DND-41 (cell line): Measurements from ENCODE around the gene MRPL39.

Source experiments
- ATAC-seq: fragments of 200-7000 bp; cut with Tn5 transposase; 3 replicates; pipeline ENCODE4 v1.9.1; 2021; ENCODE audit warnings: low read depth; ENCODE audit not compliant: insufficient read depth
- DNase-seq: peaks from one replicate; pipeline ENCODE4 v3.0.0-alpha.2; 2020
- H2AFZ ChIP-seq: 2 replicates; pipeline ENCODE4 v1.6.0; 2012; ENCODE audit warnings: low read depth, low read length
- H3K27ac ChIP-seq: 2 replicates; pipeline ENCODE4 v1.5.1; 2012; ENCODE audit warnings: low read length, inconsistent platforms
- H3K27me3 ChIP-seq: fragments of 200-600 bp; sonication (generic); 2 replicates; pipeline ENCODE4 v1.6.0; 2012; ENCODE audit warnings: low read length, mild to moderate bottlenecking, inconsistent platforms; ENCODE audit not compliant: insufficient read depth, poor library complexity
- H3K36me3 ChIP-seq: 2 replicates; pipeline ENCODE4 v1.5.1; 2012; ENCODE audit warnings: low read length, inconsistent platforms; ENCODE audit not compliant: insufficient read depth
- H3K4me1 ChIP-seq: 2 replicates; pipeline ENCODE4 v1.5.1; 2012; ENCODE audit warnings: mild to moderate bottlenecking, low read length; ENCODE audit not compliant: insufficient read depth
- H3K4me2 ChIP-seq: 2 replicates; pipeline ENCODE4 v1.6.0; 2012; ENCODE audit warnings: mild to moderate bottlenecking, moderate library complexity, low read length, inconsistent platforms; ENCODE audit not compliant: insufficient read depth
- H3K4me3 ChIP-seq, 2 experiments: fragments of 200-600 bp in 1 of 2; shearing (Covaris generic) in 1 of 2; 2 replicates each; pipeline ENCODE4 v1.5.1; 2012 to 2016; ENCODE audit warnings: inconsistent platforms in 2 of 2, low read length in 2 of 2, mild to moderate bottlenecking in 2 of 2, low read depth in 1 of 2, moderate library complexity in 1 of 2
- H3K79me2 ChIP-seq: 2 replicates; pipeline ENCODE4 v1.6.0; 2012; ENCODE audit warnings: low read length, inconsistent platforms; ENCODE audit not compliant: insufficient read depth
- H3K9ac ChIP-seq: 2 replicates; pipeline ENCODE4 v1.6.0; 2012; ENCODE audit warnings: low read depth, mild to moderate bottlenecking, inconsistent platforms, low read length, moderate library complexity
- H3K9me3 ChIP-seq: 2 replicates; pipeline ENCODE4 v1.5.1; 2012; ENCODE audit warnings: low read length, moderate library complexity, mild to moderate bottlenecking, inconsistent platforms; ENCODE audit not compliant: insufficient read depth, severe bottlenecking
- H4K20me1 ChIP-seq: 2 replicates; pipeline ENCODE4 v1.6.0; 2012; ENCODE audit warnings: low read length; ENCODE audit not compliant: insufficient read depth
- CTCF ChIP-seq: IDR thresholded peaks from 2 replicates; pipeline ENCODE4 v1.5.1; 2012; ENCODE audit warnings: borderline replicate concordance, low read length, moderate library complexity, mild to moderate bottlenecking; ENCODE audit not compliant: poor library complexity, severe bottlenecking; ENCODE audit errors: extremely low read depth
- EZH2 ChIP-seq: IDR thresholded peaks from 3 replicates; pipeline ENCODE4 v1.6.1; 2012; ENCODE audit warnings: borderline replicate concordance, low read depth, mild to moderate bottlenecking, moderate library complexity, low read length, inconsistent platforms; ENCODE audit not compliant: severe bottlenecking

Gene MRPL39

GRCh38 chr21:25552856-25553255 lies 54.4 kb downstream of the MRPL39 start:
- no peak for DNase-seq
- no peaks in the 10 kb centered on the region for H3K9me3 ChIP-seq
- no peak for ATAC-seq
- H3K4me2 ChIP-seq, result no peak overlapping the region
- no peak overlapping the region for H2AFZ ChIP-seq
- H3K4me1 ChIP-seq, result no peaks in the 10 kb centered on the region
- H3K36me3 ChIP-seq, result no peaks in the 10 kb centered on the region
- no peak overlapping the region for H3K4me3 ChIP-seq
- H3K27ac ChIP-seq, result no peak overlapping the region
- H3K9ac ChIP-seq, result no peak overlapping the region
- H3K27me3 ChIP-seq, result no peaks in the 10 kb centered on the region
- H3K79me2 ChIP-seq, result no peaks in the 10 kb centered on the region
- H4K20me1 ChIP-seq, result no peaks in the 10 kb centered on the region
- TF ChIP-seq EZH2 (no peak), CTCF (no peak)

GRCh38 chr21:25551569-25551968 lies 55.7 kb downstream of the MRPL39 start:
- no peak overlapping the region for H3K4me3 ChIP-seq
- no peak for TF ChIP-seq EZH2
- no peak for TF ChIP-seq CTCF
- no peak overlapping the region for H3K27ac ChIP-seq
- H3K27me3 ChIP-seq, result no peaks in the 10 kb centered on the region
- no peaks in the 10 kb centered on the region for H4K20me1 ChIP-seq
- no peak overlapping the region for H3K9ac ChIP-seq
- no peak overlapping the region for H3K4me2 ChIP-seq
- no peaks in the 10 kb centered on the region for H3K79me2 ChIP-seq
- H3K9me3 ChIP-seq, result no peaks in the 10 kb centered on the region
- H3K36me3 ChIP-seq, result no peaks in the 10 kb centered on the region
- DNase-seq, result no peak
- no peak overlapping the region for H2AFZ ChIP-seq
- no peaks in the 10 kb centered on the region for H3K4me1 ChIP-seq
- no peak for ATAC-seq

GRCh38 chr21:25550352-25551120 lies 56.7 kb downstream of the MRPL39 start:
- no peak overlapping the region for H3K4me3 ChIP-seq

More at GRCh38 chr21:25550352-25551120, 56.7 kb downstream of the MRPL39 start:
- DNase-seq (no peak), ATAC-seq (no peak)
- Histone ChIP-seq H3K9me3 (no peaks in the 10 kb centered on the region), H3K27ac (no peak overlapping the region), H2AFZ (no peak overlapping the region), H3K36me3 (no peaks in the 10 kb centered on the region), H3K79me2 (no peaks in the 10 kb centered on the region), H3K27me3 (no peaks in the 10 kb centered on the region), H3K9ac (no peak overlapping the region), H3K4me2 (no peak overlapping the region), H3K4me1 (no peaks in the 10 kb centered on the region), H4K20me1 (no peaks in the 10 kb centered on the region)
- no peak for TF ChIP-seq CTCF
- TF ChIP-seq EZH2, result no peak
